GM19438 (cell line): ENCODE measurements around the gene PROSER2.
"Not testable (repeated sequence)": the region's sequence is repeated elsewhere in the genome, so short reads cannot be mapped to it uniquely, and the experiment has no call there.

Source experiments
- ATAC-seq: cut with Tn5 transposase; IDR thresholded peaks from one replicate; pipeline ENCODE4 v1.9.1; 2021; ENCODE audit warnings: low read depth; ENCODE audit not compliant: unreplicated experiment

PROSER2 gene

GRCh38 chr10:11832042-11832441 is 8.9 kb downstream of the PROSER2 start:
- ATAC-seq = no peak

DNA sequence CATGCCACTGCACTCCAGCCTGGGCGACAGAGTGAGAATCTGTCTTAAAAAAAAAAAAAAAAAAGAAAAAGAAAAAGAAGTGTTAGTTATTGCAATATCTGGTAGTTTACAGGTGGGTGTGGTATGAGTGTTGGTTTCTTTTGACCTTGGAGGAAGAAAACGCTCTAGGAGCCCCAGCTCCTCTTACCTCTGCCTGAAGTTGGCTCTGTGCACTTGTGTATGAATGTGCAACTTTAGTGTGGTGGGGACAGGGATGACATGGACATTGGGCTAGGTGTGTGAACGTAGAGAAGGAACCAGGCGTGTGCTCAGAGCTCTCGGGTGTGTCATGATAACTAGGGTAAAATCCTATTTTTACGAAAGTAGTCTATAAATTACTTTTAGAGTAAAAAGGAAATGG is 11.9 kb downstream of the PROSER2 start:
- ATAC-seq = no peak

DNA sequence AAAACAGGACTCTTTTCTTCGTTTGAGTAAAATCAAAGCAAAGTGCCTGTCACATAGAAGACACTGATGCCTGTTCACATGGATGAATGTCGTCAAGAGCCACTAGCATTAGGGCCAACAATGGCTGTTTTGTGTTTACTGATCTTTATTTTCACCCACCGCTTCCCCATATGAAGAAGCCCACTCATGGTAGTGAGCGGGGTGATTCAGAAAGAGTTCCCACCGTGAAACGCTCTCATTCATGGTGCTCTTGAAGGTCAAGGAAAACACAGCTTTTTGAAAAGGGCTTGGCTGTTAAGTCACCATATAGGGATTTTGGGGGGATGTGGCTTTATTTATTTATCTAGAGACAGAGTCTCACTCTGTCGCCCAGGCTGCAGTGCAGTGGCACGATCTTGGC is 12.5 kb downstream of the PROSER2 start:
- no peak for ATAC-seq

DNA sequence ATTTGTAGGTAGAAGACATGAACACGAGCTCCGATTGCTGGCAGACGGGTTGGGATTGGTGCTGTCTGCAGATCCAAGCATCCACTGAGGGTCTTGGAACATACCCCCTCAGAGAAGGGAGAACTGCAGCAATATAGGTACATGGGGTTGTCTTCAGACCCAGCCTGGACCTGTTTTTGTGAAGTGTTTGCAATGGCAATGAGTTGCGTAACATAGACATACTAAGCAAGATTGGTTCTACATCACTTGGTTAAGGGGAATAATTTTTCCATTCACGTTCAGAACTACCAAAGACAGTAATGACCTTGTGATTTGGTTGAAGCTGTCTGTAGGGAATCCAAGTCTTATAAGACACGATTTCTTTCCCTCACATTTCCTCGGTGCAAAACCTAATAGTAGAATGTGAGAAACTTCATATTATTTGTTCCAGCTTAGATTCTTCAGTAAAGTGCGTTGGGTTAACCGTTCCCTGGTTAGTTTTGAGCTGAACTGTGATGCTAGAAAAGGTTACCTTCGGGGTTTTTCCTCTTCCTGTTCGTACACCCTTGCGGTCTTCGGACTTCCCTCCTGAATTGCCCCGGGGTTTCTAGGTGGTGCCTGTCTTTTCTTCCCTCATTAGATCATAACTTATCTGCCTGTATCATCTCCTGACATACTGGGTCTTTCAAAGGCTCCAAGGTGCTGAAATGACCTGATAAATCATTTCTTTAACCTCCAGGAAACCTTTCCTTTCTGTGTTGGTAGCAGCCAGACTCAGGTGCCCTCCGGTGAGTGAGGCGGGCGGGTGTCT is 14.4 kb downstream of the PROSER2 start:
- ATAC-seq = no peak

- ATAC-seq = no peak
Measured at GRCh38 chr10:11838298-11838852, 15.2 kb downstream of the PROSER2 start.

DNA sequence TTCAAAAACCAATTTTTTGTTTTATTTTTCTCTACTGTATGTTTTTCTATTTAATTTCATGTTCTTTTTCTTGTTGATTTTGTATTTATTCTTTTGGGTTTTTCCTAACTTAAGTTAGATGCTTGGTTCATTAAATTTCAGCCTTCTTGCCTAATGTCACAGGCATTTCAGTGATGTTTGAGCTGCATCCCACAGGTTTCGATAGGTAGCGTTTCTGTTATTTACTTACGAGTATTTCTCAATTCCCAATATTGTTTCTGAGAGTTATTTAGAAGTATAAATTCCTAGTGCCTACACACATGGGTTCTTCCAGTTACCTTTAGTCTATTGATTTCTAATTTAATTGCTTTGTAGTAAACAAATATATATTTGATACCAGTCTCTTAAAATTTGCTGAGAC is 18.2 kb downstream of the PROSER2 start:
- ATAC-seq = no peak

DNA sequence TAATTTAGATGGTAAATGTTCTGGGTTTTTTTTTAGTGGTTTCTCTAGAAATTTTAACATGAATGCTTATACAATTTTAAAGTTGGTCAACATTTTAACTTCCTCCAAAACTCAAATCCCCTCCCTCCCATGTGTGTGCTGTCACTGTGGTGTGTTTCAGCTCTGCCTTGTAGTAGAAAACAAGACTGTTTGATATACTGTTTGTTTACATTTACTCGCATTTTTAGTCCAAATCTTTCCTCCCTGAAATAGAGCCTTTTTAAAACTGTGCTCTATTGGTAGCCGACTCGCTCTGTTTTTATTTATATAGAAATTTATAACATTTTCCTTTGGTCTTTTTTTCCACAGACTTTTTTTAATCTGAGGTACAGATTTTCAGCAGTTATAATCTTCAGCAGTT is 19.3 kb downstream of the PROSER2 start:
- no peak for ATAC-seq

GRCh38 chr10:11845113-11845512 is 22.0 kb downstream of the PROSER2 start:
- no peak for ATAC-seq

- no peak for ATAC-seq
Measured at GRCh38 chr10:11846542-11846941, 23.4 kb downstream of the PROSER2 start.

- ATAC-seq = no peak
Measured at GRCh38 chr10:11849277-11849676, 26.1 kb downstream of the PROSER2 start.

- ATAC-seq = no peak
Measured at GRCh38 chr10:11849911-11850310, 26.8 kb downstream of the PROSER2 start.

DNA sequence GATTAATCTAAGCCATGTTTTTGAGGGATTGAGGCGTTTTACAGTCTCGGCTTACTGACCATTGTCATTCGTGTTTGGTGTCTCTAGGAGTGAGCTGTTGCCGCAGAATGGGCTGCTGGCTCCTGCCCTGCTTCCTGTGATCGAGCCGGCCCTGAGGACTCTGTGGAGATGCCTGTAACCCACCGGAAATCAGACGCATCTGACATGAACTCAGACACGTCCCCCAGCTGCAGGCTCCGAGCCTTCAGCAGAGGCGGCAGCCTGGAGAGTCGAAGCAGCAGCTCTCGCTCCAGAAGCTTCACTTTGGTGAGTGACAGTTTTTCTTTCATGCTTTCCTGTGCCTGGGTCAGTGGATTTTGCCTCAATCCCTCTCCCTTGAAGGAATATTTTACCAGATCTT is 28.8 kb downstream of the PROSER2 start:
- ATAC-seq = no peak

GRCh38 chr10:11852637-11853036 is 29.5 kb downstream of the PROSER2 start:
- ATAC-seq = not testable (repeated sequence)

DNA sequence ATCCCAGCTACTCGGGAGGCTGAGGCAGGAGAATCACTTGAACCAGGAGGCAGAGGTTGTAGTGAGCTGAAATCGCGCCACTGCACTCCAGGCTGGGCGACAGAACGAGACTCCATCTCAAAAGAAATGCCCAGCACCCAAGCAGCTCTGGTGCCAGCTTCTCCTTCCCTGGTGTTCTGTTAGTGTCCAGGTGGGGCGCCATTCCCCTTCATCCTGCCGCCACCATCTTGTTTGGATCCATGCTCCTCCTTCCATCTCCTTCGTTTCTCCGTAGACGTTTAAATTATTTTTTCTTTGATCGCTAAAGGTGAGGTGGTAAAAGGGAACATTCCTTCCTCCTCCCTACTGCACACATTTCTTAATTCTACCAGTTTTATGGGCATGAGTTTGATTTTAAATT is 30.3 kb downstream of the PROSER2 start:
- no peak for ATAC-seq

- ATAC-seq = no peak
Measured at GRCh38 chr10:11854301-11854700, 31.1 kb downstream of the PROSER2 start.

- ATAC-seq = no peak
Measured at GRCh38 chr10:11856089-11856488, 32.9 kb downstream of the PROSER2 start.

DNA sequence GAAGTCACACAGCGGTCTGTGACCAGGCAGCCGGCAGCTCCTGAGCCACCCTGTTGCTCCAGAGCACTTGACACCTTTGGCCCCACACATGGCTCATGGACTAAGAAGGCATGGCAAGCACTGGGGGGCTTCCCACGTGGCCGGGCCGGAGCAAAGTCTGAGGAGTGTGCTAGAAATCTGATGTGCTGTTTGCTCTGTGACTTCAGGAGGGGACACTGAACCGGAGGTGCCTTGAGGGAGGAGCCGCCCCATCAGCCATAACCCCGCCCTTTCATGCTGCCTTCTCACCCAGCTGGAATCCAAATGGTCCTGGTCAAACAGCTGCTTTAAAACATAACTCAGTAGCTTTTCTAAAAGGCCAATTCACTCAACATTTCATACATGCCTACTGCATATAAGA is 33.5 kb downstream of the PROSER2 start:
- no peak for ATAC-seq

DNA sequence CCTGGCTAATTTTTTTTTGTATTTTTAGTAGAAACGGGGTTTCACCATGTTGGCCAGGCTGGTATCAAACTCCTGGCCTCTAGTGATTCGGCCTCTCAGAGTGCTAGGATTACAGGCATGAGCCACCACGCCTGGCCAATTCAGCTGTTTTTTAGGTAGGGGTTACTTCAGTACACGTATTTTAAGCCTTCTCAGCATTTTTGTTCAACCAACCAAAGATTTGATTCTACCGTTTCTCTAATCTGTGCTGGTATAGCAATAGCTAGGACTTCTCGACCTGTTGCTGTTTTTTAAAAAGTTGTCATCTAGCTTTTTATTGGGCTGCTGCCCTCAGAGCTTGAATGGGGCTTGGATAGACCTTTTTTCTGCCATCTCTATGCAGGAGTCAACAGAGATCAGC is 34.9 kb downstream of the PROSER2 start:
- ATAC-seq = no peak

GRCh38 chr10:11861341-11861740 is 38.2 kb downstream of the PROSER2 start:
- no peak for ATAC-seq

DNA sequence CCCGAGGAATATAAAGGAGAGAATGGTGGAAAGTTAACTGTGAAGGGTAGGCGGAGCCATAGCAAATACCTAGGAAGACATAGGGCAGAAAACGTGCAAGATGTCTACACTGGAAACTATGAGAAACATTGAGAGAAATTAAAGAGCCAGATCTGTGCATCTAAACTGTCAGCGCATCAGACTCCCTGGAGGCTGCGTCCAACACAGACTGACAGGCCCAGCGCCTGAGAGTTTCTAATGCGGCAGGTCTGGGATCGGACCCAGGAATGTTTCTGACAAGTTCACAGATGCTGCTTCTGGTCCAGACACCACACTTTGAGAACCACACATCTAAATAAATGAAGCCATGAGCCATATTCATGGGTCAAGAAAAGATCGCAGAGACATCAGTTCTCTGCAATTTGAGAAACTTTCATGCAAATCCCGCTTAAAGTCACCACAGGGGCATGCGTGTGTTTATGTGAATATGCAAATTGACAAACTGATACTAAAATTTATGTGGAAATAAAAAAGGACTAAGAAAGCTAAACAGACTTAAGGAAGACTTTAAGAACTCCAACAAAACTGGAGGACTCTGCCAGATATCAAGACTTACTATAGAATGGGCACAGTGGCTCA is 38.8 kb downstream of the PROSER2 start:
- no peak for ATAC-seq

DNA sequence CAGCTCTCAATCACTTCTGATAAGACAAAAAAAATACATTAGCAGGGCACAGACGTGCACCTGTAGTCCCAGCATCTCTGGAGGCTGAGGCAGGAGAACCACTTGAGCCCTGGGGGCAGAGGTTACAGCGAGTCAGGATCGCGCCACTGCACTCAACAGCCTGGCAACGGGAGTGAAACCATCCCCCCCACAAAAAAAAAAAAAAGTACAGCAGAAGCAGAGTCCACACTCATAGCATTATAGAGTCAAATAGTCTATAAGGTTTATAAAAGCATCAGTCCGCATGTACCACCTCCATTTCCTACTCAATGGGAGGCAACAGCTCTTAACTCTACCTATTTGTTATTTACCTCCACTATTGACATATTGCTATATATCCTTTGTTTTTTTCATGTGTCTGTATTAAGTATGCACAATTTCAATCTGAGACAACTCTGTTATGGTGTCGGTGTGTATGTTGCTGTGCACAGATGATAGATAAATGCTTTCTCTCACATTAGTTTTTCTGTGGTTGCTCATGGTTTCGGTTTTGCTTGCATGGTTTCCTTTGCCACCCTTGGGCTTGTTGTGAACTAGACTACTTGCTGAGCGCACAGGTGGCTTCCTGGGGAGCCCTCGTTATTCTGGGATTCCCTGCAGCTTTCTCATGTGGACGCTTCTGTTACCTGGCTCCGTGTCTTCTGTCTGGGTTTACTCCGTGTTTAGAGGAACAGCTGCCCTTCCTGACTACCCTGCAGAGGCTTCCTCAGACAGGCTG is 40.4 kb downstream of the PROSER2 start:
- peak; percentile 90 for ATAC-seq
